ENCODE measurements around the gene FCER1G.

FCER1G gene

DNA sequence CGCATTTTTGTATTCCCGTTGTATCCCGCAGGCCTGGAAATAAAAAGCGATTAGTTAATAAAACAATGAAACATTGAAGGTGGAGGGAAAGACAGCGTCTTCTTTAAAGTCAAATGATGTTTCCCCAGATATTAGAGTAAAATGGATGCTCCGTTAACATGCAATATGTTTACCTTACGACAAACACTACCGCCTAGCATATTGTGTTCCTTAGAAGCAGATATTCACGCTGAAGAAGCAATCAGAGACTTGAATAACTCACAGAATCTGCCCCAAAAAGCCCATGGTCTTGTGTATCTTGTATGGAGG, 37.2 kb upstream of the FCER1G start:
- TF ChIP-seq, protein P1, sequence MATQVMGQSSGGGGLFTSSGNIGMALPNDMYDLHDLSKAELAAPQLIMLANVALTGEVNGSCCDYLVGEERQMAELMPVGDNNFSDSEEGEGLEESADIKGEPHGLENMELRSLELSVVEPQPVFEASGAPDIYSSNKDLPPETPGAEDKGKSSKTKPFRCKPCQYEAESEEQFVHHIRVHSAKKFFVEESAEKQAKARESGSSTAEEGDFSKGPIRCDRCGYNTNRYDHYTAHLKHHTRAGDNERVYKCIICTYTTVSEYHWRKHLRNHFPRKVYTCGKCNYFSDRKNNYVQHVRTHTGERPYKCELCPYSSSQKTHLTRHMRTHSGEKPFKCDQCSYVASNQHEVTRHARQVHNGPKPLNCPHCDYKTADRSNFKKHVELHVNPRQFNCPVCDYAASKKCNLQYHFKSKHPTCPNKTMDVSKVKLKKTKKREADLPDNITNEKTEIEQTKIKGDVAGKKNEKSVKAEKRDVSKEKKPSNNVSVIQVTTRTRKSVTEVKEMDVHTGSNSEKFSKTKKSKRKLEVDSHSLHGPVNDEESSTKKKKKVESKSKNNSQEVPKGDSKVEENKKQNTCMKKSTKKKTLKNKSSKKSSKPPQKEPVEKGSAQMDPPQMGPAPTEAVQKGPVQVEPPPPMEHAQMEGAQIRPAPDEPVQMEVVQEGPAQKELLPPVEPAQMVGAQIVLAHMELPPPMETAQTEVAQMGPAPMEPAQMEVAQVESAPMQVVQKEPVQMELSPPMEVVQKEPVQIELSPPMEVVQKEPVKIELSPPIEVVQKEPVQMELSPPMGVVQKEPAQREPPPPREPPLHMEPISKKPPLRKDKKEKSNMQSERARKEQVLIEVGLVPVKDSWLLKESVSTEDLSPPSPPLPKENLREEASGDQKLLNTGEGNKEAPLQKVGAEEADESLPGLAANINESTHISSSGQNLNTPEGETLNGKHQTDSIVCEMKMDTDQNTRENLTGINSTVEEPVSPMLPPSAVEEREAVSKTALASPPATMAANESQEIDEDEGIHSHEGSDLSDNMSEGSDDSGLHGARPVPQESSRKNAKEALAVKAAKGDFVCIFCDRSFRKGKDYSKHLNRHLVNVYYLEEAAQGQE (IDR thresholded peaks at IDR 0.05; ENCODE audit: insufficient read depth in 1 of 2, low read depth in 2 of 2, low read length in 2 of 2) = no peak
- TF ChIP-seq FOXP2 (optimal IDR thresholded peaks at IDR 0.05; ENCODE audit: borderline replicate concordance, extremely low read depth, extremely low read length, insufficient read depth) (no peak), POLR2AphosphoS5 (IDR thresholded peaks at IDR 0.05; ENCODE audit: low read depth, low read length) (no peak), SIN3A (IDR thresholded peaks at IDR 0.05; ENCODE audit: borderline replicate concordance, insufficient read depth, low read length) (no peak), TAF1 (IDR thresholded peaks at IDR 0.05; ENCODE audit: borderline replicate concordance, insufficient read depth, low read length) (no peak)

DNA sequence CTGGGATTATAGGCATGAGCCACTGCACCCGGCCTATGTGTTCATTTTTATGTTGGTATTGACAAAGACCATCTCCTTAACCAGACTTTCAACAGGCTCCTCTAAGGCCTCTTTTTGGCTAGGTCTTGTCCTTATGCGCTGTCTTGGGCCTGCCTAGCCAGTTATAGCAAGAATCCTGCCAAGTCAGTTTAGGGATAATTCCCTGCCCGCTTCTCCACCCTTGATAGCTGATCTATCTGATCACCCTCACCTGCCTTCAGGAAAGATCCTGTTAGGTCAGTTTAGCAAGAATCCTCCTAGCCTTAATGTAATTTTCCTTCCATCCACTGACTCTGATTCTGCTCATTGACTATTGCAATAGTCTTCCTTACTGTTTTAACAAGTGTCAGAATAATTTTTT, 35.4 kb upstream of the FCER1G start:
- TF ChIP-seq FOXP2 (optimal IDR thresholded peaks at IDR 0.05; ENCODE audit: borderline replicate concordance, extremely low read depth, extremely low read length, insufficient read depth) (no peak), POLR2AphosphoS5 (IDR thresholded peaks at IDR 0.05; ENCODE audit: low read depth, low read length) (no peak), TAF1 (IDR thresholded peaks at IDR 0.05; ENCODE audit: borderline replicate concordance, insufficient read depth, low read length) (no peak), SIN3A (IDR thresholded peaks at IDR 0.05; ENCODE audit: borderline replicate concordance, insufficient read depth, low read length) (no peak)
- TF ChIP-seq, protein P1 (IDR thresholded peaks at IDR 0.05; ENCODE audit: insufficient read depth in 1 of 2, low read depth in 2 of 2, low read length in 2 of 2) = no peak

DNA sequence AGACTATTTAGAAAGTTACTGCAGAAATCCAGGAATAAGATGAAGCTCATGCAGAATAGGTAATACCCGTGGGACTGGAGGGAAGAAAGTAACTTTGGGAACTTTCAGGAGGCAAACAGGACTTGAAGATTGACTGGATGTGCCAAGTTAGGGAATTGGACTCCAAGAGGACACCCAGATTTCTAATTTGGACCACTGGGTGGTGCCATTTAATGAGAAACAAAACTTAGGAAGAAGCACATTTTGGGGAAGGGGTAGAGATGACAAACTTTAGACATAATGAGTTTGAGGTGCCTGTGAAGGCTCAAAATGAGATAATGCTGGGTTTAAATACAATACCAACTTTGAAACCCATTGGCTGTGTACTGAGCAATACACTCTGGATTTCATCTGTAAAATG, 34.5 kb upstream of the FCER1G start:
- TF ChIP-seq SIN3A (IDR thresholded peaks at IDR 0.05; ENCODE audit: borderline replicate concordance, insufficient read depth, low read length) (no peak), FOXP2 (optimal IDR thresholded peaks at IDR 0.05; ENCODE audit: borderline replicate concordance, extremely low read depth, extremely low read length, insufficient read depth) (no peak), TAF1 (IDR thresholded peaks at IDR 0.05; ENCODE audit: borderline replicate concordance, insufficient read depth, low read length) (no peak)

DNA sequence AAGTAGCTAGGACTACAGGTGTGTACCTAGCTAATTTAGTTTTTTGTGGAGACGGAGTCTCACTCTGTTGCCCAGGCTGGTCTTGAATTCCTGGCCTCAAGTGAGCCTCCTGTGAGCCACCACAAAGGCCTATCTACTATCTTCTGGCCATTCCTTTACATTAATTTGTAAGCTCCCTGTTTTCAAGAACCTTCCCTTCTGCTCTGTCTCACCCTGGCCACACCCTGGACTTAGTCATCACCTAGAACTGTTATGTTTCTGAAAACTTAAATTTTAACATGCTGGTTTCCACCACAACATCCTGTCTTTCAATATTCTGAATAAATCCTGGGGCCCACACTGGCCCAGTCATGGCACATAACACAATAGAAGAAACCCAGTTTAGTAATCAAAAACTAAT, 32.9 kb upstream of the FCER1G start:
- no peak for TF ChIP-seq POLR2AphosphoS5 (IDR thresholded peaks at IDR 0.05; ENCODE audit: low read depth, low read length)
- TF ChIP-seq SIN3A (IDR thresholded peaks at IDR 0.05; ENCODE audit: borderline replicate concordance, insufficient read depth, low read length) = no peak

DNA sequence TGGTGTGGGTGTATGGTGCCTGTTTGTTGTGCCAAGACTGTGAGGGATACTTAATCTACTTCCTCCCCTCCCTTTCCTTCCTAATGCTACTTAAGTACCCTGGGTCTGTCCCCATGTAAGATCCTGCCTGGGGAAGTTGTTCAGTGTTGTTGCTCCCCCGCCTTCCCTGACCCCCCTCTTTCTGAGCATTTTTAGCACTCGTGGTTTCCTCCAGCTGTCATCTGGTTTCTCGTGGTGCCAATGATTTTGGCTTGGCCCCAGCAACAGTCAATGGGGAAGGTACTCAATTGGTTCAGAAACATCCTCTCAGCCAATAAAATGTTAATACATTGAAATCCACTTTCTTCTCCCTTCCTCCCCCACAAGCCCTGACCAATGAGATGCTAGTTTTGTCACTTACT, 29.8 kb upstream of the FCER1G start:
- TF ChIP-seq SIN3A (IDR thresholded peaks at IDR 0.05; ENCODE audit: borderline replicate concordance, insufficient read depth, low read length) = no peak
- TF ChIP-seq POLR2AphosphoS5 (IDR thresholded peaks at IDR 0.05; ENCODE audit: low read depth, low read length) = no peak
- TF ChIP-seq FOXP2 (optimal IDR thresholded peaks at IDR 0.05; ENCODE audit: borderline replicate concordance, extremely low read depth, extremely low read length, insufficient read depth) = no peak
- no peak for TF ChIP-seq TAF1 (IDR thresholded peaks at IDR 0.05; ENCODE audit: borderline replicate concordance, insufficient read depth, low read length)
- TF ChIP-seq, protein P1 (IDR thresholded peaks at IDR 0.05; ENCODE audit: insufficient read depth in 1 of 2, low read depth in 2 of 2, low read length in 2 of 2) = no peak

DNA sequence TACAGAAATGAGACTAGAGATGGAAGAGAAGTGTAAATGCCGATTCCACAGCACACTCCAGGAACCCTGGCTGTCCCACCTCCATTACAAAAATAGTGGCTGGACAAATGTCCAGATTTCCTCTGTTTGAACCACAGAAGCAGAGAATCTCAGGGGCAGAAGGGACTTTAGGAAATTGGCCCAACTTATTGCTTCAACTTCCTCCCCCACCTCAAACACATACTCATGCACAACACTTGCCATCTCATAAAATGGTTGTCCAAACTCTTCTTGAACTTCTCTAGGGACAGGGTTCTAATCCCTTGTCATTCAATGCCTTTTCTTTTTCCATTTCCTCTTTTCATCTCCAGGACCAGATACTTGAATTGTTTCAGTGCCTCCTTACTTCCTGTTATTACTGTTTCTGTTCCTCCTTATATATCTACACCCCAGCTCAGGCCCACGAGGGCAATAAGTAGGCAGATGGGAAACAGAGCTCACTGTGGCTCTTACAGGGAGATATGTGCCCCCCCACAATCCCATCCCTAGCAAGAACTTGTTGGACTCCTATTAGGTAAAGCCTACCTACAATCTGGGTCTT, 29.3 kb upstream of the FCER1G start:
- TF ChIP-seq POLR2AphosphoS5 (IDR thresholded peaks at IDR 0.05; ENCODE audit: low read depth, low read length) = no peak
- TF ChIP-seq, protein P1 (IDR thresholded peaks at IDR 0.05; ENCODE audit: insufficient read depth in 1 of 2, low read depth in 2 of 2, low read length in 2 of 2) = no peak

Measured in PFSK-1 (cell line).